Ovary (tissue), 3 donors: Measurements from ENCODE around the gene HIVEP3.

Experiments
- POLR2A ChIP-seq: fragments of 450-650 bp; IDR thresholded peaks from one replicate; pipeline ENCODE4 v1.6.1; 2017; ENCODE audit warnings: antibody characterized with exemption, mild to moderate bottlenecking, moderate library complexity
- TF ChIP-seq, protein P1 (sequence below), 3 donors: fragments of 450-650 bp in 2 of 3; fragments of 200-600 bp in 1 of 3; IDR thresholded peaks; one replicate each; pipeline versions ENCODE4 v1.5.1 to v1.8.0; 2016 to 2022; ENCODE audit warnings: antibody characterized with exemption in 3 of 3, mild to moderate bottlenecking in 1 of 3
- donor health status: DM: no; HTN: no; CAD: no.

DNA sequence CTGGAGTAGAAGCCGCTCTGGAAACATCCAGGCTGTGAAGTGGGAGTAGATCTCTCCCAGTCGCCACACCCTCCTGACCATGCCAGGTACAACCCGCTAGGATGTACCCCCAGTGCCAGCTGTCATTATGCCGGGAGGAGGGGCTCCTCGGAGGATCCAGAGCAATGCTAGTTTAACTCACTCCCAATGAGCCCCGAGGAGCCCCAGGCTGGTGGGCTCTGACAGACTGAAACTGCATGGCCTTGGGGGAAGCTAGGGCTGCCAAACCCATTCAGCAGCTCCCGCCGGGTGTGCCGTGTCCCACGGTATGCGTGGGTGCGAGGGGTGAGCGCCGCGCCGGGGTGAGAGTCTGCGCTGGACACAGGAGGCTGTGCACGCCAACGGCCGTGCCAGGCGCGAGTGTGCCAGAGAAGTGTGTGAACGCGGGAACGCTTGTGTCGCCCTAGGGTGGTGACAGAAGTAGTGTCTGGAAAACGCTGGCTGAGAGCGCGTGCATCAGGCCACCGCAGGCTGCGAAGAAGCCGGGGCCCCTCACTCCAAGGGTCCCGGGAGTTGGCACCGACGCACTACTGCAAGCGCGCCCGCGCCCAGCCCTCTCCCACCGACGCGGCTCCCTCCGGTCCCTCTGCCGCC lies 257.2 kb downstream of the HIVEP3 start:
- TF ChIP-seq, protein P1, sequence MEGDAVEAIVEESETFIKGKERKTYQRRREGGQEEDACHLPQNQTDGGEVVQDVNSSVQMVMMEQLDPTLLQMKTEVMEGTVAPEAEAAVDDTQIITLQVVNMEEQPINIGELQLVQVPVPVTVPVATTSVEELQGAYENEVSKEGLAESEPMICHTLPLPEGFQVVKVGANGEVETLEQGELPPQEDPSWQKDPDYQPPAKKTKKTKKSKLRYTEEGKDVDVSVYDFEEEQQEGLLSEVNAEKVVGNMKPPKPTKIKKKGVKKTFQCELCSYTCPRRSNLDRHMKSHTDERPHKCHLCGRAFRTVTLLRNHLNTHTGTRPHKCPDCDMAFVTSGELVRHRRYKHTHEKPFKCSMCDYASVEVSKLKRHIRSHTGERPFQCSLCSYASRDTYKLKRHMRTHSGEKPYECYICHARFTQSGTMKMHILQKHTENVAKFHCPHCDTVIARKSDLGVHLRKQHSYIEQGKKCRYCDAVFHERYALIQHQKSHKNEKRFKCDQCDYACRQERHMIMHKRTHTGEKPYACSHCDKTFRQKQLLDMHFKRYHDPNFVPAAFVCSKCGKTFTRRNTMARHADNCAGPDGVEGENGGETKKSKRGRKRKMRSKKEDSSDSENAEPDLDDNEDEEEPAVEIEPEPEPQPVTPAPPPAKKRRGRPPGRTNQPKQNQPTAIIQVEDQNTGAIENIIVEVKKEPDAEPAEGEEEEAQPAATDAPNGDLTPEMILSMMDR (IDR thresholded peaks at IDR 0.05), result no peak
- TF ChIP-seq POLR2A, result no peak
